BJ (cell line): ENCODE data around the gene KIRREL3. TPM values are rescaled to one million over a fixed set of nuclear protein-coding genes. Genes with fewer than 3 reads are reported as not detected.

Source experiments
- CTCF ChIA-PET: fragments of 350-600 bp; formaldehyde crosslinking; extraction: SDS; loops from one replicate; lab custom pipeline; 2021; ENCODE audit warnings: antibody characterized with exemption, inconsistent platforms; lab: Yijun Ruan, JAX
- POLR2A ChIA-PET: fragments of 300-600 bp; sonication (Branson Sonifier 250); formaldehyde crosslinking; extraction: SDS; loops from one replicate; lab custom pipeline; 2021; ENCODE audit warnings: antibody characterized with exemption; lab: Charles Lee
- DNase-seq: peaks from one replicate; pipeline ENCODE4 v3.0.0-alpha.2; 2011; ENCODE audit warnings: low read depth
- H3K27me3 ChIP-seq: 2 replicates; pipeline ENCODE4 v1.6.0; 2011; ENCODE audit warnings: low read length; ENCODE audit not compliant: control insufficient read depth, insufficient read depth
- H3K36me3 ChIP-seq: 2 replicates; pipeline ENCODE4 v1.5.1; 2011; ENCODE audit warnings: low read length; ENCODE audit not compliant: control insufficient read depth, insufficient read depth
- H3K4me3 ChIP-seq: 2 replicates; pipeline ENCODE4 v1.5.1; 2011; ENCODE audit warnings: low read depth, mild to moderate bottlenecking, control low read depth, low read length
- polyA plus RNA-seq: library from polyadenylated mRNA; depleted of rRNA; stranded (reverse); fragments of >200 nt; gene quantifications from 2 replicates; pipeline ENCODE4 v1.2.3, GENCODE V29; 2011
- TF ChIP-seq, protein P1 (sequence below): IDR thresholded peaks from 2 replicates; pipeline ENCODE4 v1.5.1; 2011; ENCODE audit warnings: low read depth, mild to moderate bottlenecking, control low read depth, inconsistent platforms, low read length, moderate library complexity; ENCODE audit not compliant: insufficient read depth

KIRREL3 gene
- polyA plus RNA-seq, 1 experiment: 19.6 TPM

DNA sequence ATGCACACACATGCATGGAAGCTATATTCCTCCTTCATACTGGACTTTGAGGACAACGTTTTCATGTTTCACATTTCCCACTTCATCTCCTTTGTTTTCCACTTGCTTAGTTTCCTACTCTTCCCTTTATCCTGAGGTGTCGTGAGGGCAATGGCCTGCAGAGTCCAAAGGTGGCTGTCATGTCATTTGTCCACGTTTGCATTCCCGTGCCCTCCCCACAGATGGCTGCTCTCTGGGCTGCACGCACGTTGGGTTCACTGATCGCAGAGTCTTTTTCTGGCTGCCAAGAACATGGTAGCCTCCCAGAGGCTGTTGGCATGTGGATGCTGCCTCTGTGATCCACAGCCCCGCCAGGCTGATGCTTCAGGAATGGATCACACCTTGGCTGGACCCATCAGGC, 389.1 kb downstream of the KIRREL3 start:
- H3K4me3 ChIP-seq: no peak overlapping the region
- POLR2A ChIA-PET: no interaction called here
- TF ChIP-seq, protein P1, sequence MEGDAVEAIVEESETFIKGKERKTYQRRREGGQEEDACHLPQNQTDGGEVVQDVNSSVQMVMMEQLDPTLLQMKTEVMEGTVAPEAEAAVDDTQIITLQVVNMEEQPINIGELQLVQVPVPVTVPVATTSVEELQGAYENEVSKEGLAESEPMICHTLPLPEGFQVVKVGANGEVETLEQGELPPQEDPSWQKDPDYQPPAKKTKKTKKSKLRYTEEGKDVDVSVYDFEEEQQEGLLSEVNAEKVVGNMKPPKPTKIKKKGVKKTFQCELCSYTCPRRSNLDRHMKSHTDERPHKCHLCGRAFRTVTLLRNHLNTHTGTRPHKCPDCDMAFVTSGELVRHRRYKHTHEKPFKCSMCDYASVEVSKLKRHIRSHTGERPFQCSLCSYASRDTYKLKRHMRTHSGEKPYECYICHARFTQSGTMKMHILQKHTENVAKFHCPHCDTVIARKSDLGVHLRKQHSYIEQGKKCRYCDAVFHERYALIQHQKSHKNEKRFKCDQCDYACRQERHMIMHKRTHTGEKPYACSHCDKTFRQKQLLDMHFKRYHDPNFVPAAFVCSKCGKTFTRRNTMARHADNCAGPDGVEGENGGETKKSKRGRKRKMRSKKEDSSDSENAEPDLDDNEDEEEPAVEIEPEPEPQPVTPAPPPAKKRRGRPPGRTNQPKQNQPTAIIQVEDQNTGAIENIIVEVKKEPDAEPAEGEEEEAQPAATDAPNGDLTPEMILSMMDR: no peak
- H3K27me3 ChIP-seq: no peaks in the 10 kb centered on the region
- no peak for DNase-seq
- H3K36me3 ChIP-seq: no peaks in the 10 kb centered on the region
- CTCF ChIA-PET: no interaction called here

DNA sequence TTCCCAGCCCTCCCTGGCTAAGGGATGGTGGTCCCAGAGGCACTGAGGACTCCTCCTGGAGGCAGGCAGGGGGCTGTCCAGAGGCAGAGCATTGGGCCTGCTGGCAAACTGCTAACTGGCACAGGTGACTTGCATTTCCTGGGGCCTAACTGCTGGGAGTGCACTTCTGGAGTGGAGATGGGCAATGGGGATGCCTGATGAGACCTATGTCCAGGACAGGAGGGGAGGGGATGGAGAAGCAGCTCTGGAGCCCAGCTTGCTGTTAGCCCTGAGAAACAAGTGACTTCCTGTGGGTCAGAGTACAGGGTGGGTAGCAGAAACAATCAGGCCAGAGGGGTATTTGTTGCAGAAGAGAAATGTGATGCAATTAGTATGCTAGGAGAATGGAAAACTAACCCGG, 391.9 kb downstream of the KIRREL3 start:
- ChIA-PET POLR2A (no interaction called here), CTCF (interaction anchor here (1.3 to 4.2 kb wide), 10 partner anchors 10 to 390 kb away, joined by 3 to 83 read pairs (median 6); no protein-coding TSS in a partner anchor)
- no peak overlapping the region for H3K4me3 ChIP-seq
- H3K36me3 ChIP-seq: no peaks in the 10 kb centered on the region
- TF ChIP-seq, protein P1: no peak
- no peak for DNase-seq
- H3K27me3 ChIP-seq: no peaks in the 10 kb centered on the region

DNA sequence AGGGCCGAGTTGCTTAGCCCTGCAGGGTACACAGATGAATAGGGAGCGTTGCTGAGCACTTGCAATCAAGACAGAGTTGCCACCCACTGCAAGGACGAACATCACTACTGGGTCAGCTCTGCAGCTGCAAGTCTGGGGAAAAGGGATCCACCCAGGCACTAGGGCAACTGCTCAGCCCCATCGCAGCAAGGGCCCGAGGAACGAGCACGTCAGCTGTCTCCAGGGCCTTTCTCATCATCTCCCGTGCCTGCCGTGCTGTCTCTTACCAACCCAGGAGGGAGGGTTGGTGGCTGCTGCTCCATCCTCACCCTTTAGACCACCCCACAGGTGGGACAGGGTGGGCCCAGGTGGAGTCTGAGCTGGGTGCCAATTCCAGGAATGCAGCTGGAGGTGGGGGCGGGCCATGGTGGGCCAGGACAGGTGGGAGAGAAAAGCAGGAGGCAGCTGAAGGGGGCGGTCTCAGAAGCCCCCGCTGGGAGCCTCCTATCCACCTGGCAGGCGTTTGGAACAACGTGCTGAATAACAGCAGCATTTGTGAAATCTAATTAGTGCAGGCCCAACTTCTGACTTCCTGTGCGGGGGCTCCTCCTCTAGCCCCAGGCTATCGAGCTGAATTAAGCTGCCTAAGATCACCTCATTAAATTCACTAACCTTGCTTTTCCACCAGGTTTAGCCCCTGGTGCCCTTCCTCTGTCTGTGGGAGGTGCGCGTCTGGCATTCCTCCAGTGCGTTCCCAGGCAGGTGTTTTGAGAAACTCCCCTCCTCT, 392.6 kb downstream of the KIRREL3 start:
- ChIA-PET CTCF (interaction anchor here (0.8 to 4.2 kb wide), 37 partner anchors 8 to 738 kb away, joined by 3 to 83 read pairs (median 4); partner anchors contain the start of gene KIRREL3), POLR2A (no interaction called here)

DNA sequence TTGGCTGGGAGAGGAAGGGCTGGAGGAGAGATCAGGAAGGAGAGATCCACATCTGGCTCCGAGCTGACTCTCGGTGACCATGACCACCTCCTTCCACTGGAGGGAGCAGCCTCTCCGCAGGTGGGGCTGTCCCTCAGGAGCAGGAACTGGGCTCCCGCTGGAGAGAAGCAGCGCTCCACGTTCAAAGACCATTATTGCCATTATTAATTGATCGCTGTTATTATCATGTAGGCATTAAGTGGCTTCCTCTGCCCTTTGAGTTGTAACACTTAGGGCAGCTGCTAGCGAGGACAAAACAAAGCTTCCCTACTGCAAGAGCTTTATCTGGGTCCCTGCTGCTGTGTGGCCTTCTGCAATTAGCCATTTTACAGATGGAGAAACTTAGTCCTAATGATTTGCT, 393.2 kb downstream of the KIRREL3 start:
- Histone ChIP-seq H3K27me3 (no peaks in the 10 kb centered on the region), H3K4me3 (no peak overlapping the region), H3K36me3 (no peaks in the 10 kb centered on the region)
- DNase-seq: no peak
- TF ChIP-seq, protein P1: peak; percentile 94
- CTCF ChIA-PET: interaction anchor here (0.5 to 4.2 kb wide), 42 partner anchors 8 to 738 kb away, joined by 3 to 83 read pairs (median 4); partner anchors contain the start of gene KIRREL3
- POLR2A ChIA-PET: no interaction called here

More for the DNA sequence above, 392.6 kb downstream of the KIRREL3 start:
- Histone ChIP-seq H3K27me3 (no peaks in the 10 kb centered on the region), H3K36me3 (no peaks in the 10 kb centered on the region), H3K4me3 (no peak overlapping the region)
- TF ChIP-seq, protein P1: no peak
- DNase-seq: no peak

DNA sequence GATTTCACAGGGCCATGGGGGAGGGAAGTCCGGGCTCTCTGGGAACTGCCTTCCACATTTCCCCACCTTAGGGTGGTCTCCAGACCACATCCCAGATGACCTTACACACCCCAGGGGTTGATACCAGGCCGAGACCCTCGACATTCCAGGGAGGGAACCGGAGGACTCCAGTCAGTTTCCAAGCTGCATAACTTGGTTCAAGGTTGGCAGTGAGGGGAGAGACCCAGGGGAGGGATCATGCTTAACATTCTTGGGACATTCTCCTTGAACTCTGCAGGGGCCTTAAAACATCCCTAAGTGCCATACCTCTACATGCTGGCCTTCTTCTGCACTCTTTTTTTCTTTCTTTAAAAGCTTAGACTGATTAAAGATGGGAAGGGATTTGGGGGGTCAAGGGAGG, 394.1 kb downstream of the KIRREL3 start:
- ChIA-PET CTCF (interaction anchor here (0.6 to 4.2 kb wide), 27 partner anchors 10 to 739 kb away, joined by 3 to 83 read pairs (median 4); partner anchors contain the start of gene KIRREL3), POLR2A (no interaction called here)
- no peak for DNase-seq
- Histone ChIP-seq H3K36me3 (no peaks in the 10 kb centered on the region), H3K27me3 (no peaks in the 10 kb centered on the region), H3K4me3 (no peak overlapping the region)
- TF ChIP-seq, protein P1: no peak
